Caco-2 (cell line): ENCODE data around the gene CLDND1. TPM values are rescaled to one million over a fixed set of nuclear protein-coding genes. Genes with fewer than 3 reads are reported as not detected.

Experiments used
- BruUV-seq: library from RNA; stranded (reverse); fragments of 400-500 nt; replicated peaks from 2 replicates; lab custom pipeline; 2021; lab: Mats Ljungman, UMichigan
- CTCF ChIA-PET: fragments of 300-600 bp; sonication (Branson Sonifier 250); formaldehyde crosslinking; loops from one replicate; lab custom pipeline; 2022; ENCODE audit warnings: antibody characterized with exemption; lab: Charles Lee
- POLR2A ChIA-PET: fragments of 300-600 bp; sonication (Branson Sonifier 250); formaldehyde crosslinking; loops from one replicate; lab custom pipeline; 2022; ENCODE audit warnings: antibody characterized with exemption; lab: Charles Lee
- DNase-seq, 2 experiments: peaks; one replicate each; pipeline versions ENCODE4 v3.0.0 to v3.0.0-alpha.2; 2020 to 2022
- H3K27me3 ChIP-seq: replicated peaks from 2 replicates; pipeline ENCODE4 v1.6.0; 2011; ENCODE audit warnings: low read length; ENCODE audit not compliant: control insufficient read depth, insufficient read depth
- H3K36me3 ChIP-seq: 2 replicates; pipeline ENCODE4 v1.5.1; 2011; ENCODE audit warnings: low read length; ENCODE audit not compliant: control insufficient read depth, insufficient read depth
- H3K4me1 ChIP-seq: fragments of 250-450 bp; sonication (Bioruptor Pico); 2 replicates; pipeline ENCODE4 v1.5.1; 2020; ENCODE audit warnings: mild to moderate bottlenecking
- H3K4me3 ChIP-seq: 2 replicates; pipeline ENCODE4 v1.5.1; 2011; ENCODE audit warnings: low read depth, mild to moderate bottlenecking, control low read depth, low read length
- H3K9me3 ChIP-seq: fragments of 250-450 bp; sonication (Bioruptor Pico); 2 replicates; pipeline ENCODE4 v1.5.1; 2020; ENCODE audit warnings: mild to moderate bottlenecking, moderate library complexity
- H3K27ac Mint-ChIP-seq: one replicate; pipeline ENCODE4 v1.8.0; 2022; ENCODE audit warnings: mixed read lengths; ENCODE audit not compliant: unreplicated experiment
- H3K27me3 Mint-ChIP-seq: one replicate; pipeline ENCODE4 v1.8.0; 2022; ENCODE audit warnings: mixed read lengths; ENCODE audit not compliant: insufficient read depth, unreplicated experiment
- H3K36me3 Mint-ChIP-seq: one replicate; pipeline ENCODE4 v1.8.0; 2022; ENCODE audit warnings: mild to moderate bottlenecking, mixed read lengths; ENCODE audit not compliant: insufficient read depth, unreplicated experiment
- H3K4me1 Mint-ChIP-seq: one replicate; pipeline ENCODE4 v1.8.0; 2022; ENCODE audit warnings: low read depth, mixed read lengths; ENCODE audit not compliant: unreplicated experiment
- H3K4me3 Mint-ChIP-seq: one replicate; pipeline ENCODE4 v1.8.0; 2022; ENCODE audit warnings: mild to moderate bottlenecking, moderate library complexity, mixed read lengths; ENCODE audit not compliant: unreplicated experiment
- H3K9me3 Mint-ChIP-seq: one replicate; pipeline ENCODE4 v1.8.0; 2022; ENCODE audit warnings: mixed read lengths; ENCODE audit not compliant: unreplicated experiment
- intact Hi-C: fragments of 100-400 bp; cut with micrococcal nuclease; formaldehyde crosslinking; loops from one replicate; pipeline ENCODE4 v1.10.0; 2022; ENCODE audit not compliant: unreplicated experiment
- total RNA-seq: library from RNA; stranded (reverse); gene quantifications from 2 replicates; pipeline ENCODE4 v1.2.3, GENCODE V29; 2022
- TF ChIP-seq, protein P1 (sequence below), 2 experiments: fragments of 200-600 bp in 1 of 2; IDR thresholded peaks; 1 replicate in 1 of 2; 2 replicates in 1 of 2; pipeline versions ENCODE4 v1.5.1 to v1.8.0; 2011 to 2022; ENCODE audit warnings: antibody characterized with exemption in 1 of 2, control low read depth in 1 of 2, inconsistent platforms in 1 of 2, low read depth in 1 of 2, low read length in 1 of 2, mild to moderate bottlenecking in 1 of 2, moderate library complexity in 1 of 2; ENCODE audit not compliant: insufficient read depth in 1 of 2, severe bottlenecking in 1 of 2, unreplicated experiment in 1 of 2

The CLDND1 gene
- total RNA-seq, 1 experiment from 2014 or later, result 56.0 TPM

DNA sequence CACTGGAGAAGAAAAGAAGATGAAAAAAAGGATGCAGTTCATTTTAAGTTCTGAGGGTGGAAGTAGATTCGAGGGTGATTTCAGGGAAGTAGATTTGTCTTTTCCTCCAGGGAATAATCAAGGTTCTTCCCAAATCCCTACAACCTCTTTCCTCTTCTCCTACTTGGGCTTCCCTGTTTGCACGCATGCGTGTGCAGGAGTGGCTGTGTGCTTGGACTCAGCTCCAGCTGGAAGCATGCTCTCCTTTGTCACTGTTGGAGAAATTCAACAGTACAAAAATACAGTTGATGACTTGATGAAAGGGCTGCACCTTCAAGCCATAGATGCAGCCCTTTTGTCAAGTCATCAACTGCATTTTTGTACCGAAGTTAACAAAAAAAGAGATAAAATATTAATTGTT, 21.4 kb downstream of the CLDND1 start:
- no TSS peak for BruUV-seq
- H3K27me3 ChIP-seq, result no peaks in the 10 kb centered on the region
- POLR2A ChIA-PET, result no interaction called here
- intact Hi-C loops, result no loop called here
- CTCF ChIA-PET, result no interaction called here
- no peaks in the 10 kb centered on the region for H3K9me3 ChIP-seq
- Mint-ChIP-seq H3K4me1 (peaks cover 7% of the 10 kb centered on the region), H3K27me3 (no peaks in the 10 kb centered on the region), H3K27ac (no peak overlapping the region), H3K9me3 (no peaks in the 10 kb centered on the region), H3K4me3 (no peak overlapping the region), H3K36me3 (no peaks in the 10 kb centered on the region)
- no peak overlapping the region for H3K4me3 ChIP-seq
- peaks cover 14% of the 10 kb centered on the region; the same call in 1 of the 2 replicates for H3K4me1 ChIP-seq
- TF ChIP-seq, protein P1, sequence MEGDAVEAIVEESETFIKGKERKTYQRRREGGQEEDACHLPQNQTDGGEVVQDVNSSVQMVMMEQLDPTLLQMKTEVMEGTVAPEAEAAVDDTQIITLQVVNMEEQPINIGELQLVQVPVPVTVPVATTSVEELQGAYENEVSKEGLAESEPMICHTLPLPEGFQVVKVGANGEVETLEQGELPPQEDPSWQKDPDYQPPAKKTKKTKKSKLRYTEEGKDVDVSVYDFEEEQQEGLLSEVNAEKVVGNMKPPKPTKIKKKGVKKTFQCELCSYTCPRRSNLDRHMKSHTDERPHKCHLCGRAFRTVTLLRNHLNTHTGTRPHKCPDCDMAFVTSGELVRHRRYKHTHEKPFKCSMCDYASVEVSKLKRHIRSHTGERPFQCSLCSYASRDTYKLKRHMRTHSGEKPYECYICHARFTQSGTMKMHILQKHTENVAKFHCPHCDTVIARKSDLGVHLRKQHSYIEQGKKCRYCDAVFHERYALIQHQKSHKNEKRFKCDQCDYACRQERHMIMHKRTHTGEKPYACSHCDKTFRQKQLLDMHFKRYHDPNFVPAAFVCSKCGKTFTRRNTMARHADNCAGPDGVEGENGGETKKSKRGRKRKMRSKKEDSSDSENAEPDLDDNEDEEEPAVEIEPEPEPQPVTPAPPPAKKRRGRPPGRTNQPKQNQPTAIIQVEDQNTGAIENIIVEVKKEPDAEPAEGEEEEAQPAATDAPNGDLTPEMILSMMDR (IDR thresholded peaks at IDR 0.05; ENCODE audit: insufficient read depth in 1 of 2, low read depth in 1 of 2, low read length in 1 of 2, severe bottlenecking in 1 of 2, unreplicated experiment in 1 of 2), result no peak
- DNase-seq, result no peak
- no peaks in the 10 kb centered on the region for H3K36me3 ChIP-seq

DNA sequence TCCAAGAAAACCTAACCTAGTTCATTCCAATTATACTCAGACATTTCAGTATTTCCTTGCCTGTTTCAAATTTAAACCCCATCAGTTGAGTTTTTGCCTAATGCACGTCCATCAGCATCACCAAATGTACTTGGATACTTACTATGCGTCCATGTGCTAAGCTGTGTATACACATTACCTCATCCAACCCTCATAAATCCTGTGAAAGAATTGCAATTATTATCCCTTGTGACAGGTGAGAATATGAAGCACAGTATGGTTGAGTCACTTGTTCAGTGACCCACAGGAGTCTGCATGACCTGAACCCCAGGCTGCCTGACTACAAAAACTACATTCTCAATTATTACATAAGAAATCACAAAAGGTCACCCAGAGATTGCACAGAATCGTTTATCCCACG, 22.7 kb downstream of the CLDND1 start:
- TF ChIP-seq, protein P1 (IDR thresholded peaks at IDR 0.05; ENCODE audit: insufficient read depth in 1 of 2, low read depth in 1 of 2, low read length in 1 of 2, severe bottlenecking in 1 of 2, unreplicated experiment in 1 of 2), result no peak
- Mint-ChIP-seq H3K27ac (no peak overlapping the region), H3K27me3 (no peaks in the 10 kb centered on the region), H3K4me3 (no peak overlapping the region), H3K36me3 (no peaks in the 10 kb centered on the region), H3K9me3 (no peaks in the 10 kb centered on the region), H3K4me1 (peaks cover 7% of the 10 kb centered on the region)
- peaks cover 10% of the 10 kb centered on the region; the same call in 1 of the 2 replicates for H3K4me1 ChIP-seq
- no peak overlapping the region for H3K4me3 ChIP-seq
- H3K36me3 ChIP-seq, result no peaks in the 10 kb centered on the region
- POLR2A ChIA-PET, result no interaction called here
- no TSS peak for BruUV-seq
- no peaks in the 10 kb centered on the region for H3K27me3 ChIP-seq
- DNase-seq, result no peak
- intact Hi-C loops, result no loop called here
- CTCF ChIA-PET, result no interaction called here
- H3K9me3 ChIP-seq, result no peaks in the 10 kb centered on the region

DNA sequence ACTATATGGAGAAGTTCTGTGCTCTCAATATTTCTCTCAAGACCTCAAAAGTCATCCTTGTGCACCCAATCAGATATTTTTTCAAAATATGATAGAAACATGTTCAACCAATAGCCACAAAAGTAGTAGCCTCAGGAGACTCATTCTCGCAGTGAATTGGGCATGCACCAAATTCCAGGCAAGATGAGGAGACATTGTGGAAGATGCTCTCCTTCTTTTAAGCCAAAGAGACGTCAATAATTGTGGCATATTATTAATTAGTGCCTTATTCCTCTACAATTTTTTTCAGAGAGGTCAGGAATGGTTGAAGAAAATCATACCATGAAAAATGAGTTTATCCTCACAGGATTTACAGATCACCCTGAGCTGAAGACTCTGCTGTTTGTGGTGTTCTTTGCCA, 25.3 kb downstream of the CLDND1 start, which contains the start of gene OR5K2:
TSS of gene OR5K2 (plus strand) at position 301 of the 400 bp plus-strand sequence. CDS start at position 301, 0 bp downstream.
- TF ChIP-seq, protein P1 (IDR thresholded peaks at IDR 0.05; ENCODE audit: insufficient read depth in 1 of 2, low read depth in 1 of 2, low read length in 1 of 2, severe bottlenecking in 1 of 2, unreplicated experiment in 1 of 2), result no peak
- Mint-ChIP-seq H3K27me3 (no peaks in the 10 kb centered on the region), H3K4me1 (no peaks in the 10 kb centered on the region), H3K9me3 (no peaks in the 10 kb centered on the region), H3K36me3 (no peaks in the 10 kb centered on the region), H3K27ac (no peak within 1 kb of the TSS), H3K4me3 (no peak within 1 kb of the TSS)
- no peaks in the 10 kb centered on the region for H3K4me1 ChIP-seq
- ChIA-PET POLR2A (no interaction called here), CTCF (no interaction called here)
- intact Hi-C loops, result no loop called here
- H3K36me3 ChIP-seq, result no peaks in the 10 kb centered on the region
- DNase-seq, result no peak
- no TSS peak for BruUV-seq
- no peaks in the 10 kb centered on the region for H3K27me3 ChIP-seq
- no peak within 1 kb of the TSS for H3K4me3 ChIP-seq
- no peaks in the 10 kb centered on the region for H3K9me3 ChIP-seq
